HG03469 (cell line): Measurements from ENCODE around the gene PPP1R1C.
"Not testable (repeated sequence)": the region's sequence is repeated elsewhere in the genome, so short reads cannot be mapped to it uniquely, and the experiment has no call there.

Source experiments
- ATAC-seq: cut with Tn5 transposase; IDR thresholded peaks from one replicate; pipeline ENCODE4 v1.9.1; 2021; ENCODE audit warnings: mild to moderate bottlenecking, moderate library complexity, moderate number of reproducible peaks; ENCODE audit not compliant: unreplicated experiment

Gene PPP1R1C

DNA sequence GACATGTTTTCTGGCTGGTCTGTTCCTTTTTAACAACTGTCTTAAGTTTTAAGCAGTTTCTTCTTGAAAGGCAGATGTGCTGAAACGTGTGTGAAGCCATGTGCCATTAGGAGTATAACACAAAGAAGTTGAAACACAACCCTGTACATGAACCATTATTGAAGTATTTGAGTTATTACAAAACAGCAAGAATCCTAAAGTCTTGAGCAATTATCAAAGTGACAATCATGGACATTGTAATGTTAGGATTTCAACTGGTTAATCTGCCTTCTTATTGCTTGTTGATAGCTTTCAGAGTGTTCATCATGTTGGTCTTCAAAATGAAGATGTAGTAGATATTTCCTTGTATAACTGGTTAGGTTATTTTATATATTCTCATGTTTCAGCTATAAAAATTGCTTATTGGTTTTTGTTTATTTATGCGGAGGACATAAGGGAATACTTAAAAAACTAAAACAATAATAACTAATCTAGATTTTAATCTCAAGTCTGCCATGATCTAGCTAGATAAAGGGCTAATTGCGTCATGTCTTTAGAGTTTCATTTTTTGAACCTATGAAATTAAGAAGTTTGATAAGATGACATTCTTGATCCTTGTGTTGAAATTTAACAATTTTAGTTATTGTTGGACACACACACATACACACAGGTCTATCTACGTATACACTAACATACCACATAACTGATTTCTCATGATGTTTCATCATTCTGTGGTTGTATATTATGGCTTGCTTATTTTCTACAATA is 21.1 kb downstream of the PPP1R1C start:
- ATAC-seq = no peak

DNA sequence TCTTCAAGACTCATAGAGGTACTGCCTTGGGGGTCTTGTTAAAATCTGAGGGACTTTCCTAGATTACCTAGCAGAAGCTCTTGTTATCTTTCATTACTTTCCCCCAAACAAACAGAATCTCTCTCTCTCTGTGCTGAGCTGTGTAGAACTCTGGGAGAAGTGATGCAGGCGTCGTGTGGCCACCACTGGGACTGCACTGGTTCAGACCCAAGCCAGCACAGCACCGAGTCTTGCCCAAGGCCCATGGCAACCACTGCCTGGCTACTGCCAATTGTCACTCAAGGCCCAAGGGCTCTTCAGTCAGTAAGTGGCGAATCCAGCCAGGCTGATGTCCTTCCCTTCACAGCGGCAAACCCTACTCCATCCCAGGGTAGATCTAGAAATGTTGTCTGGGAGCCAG is 28.6 kb downstream of the PPP1R1C start:
- no peak for ATAC-seq

DNA sequence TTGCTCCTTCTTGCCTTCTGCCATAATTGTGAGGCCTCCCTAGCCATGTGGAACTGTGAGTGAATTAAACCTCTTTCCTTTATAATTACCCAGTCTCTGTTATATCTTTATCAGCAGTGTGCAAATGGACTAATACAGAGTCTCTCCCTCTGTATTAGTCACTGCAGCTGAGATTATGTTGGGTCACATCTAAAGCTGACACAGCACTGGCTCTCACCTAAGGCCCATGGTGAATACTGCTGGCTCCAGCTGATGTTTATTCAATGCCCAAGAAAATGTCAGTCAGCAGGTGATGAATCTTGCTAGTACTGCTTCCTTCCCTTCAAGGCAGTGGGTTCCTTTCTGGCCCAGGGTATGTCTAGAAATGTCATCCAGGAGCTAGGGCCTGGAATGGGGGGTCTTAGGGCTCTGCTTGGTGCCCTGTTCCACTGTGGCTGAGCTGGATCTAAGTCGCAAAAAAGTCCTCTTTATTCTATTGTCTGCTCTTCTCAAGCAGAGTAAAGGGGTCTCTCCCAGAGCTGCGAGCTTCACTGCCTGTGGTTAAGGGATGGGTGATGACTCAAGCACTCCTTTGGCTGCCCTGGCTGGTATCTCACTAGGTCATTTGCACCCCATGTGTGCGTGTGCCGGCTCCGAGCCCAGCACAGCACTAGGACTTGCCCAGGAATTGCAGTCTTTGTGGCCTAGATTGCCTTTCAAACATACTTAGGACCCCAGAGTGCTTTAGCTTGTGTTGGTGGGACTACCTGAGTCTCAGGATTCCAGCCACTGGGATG is 29.9 kb downstream of the PPP1R1C start:
- ATAC-seq = no peak

DNA sequence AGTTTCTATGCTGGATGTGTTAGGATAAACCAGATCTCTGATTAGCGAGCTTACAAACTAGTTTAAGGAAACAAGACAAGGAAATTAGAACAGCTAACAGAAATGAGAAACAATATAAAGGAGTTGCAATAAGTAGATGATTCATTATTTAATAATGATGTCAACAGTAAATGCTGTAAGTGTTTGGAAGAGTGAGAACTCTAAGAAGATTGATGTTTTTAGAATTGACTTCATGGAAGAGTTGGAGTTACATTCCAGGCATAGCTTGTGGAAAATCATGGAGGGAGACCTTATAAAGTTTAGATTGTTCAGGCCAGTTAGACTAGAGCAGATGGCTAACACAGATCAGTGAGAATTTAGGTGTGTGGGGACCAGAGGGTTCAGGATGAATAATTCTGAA is 32.6 kb downstream of the PPP1R1C start:
- no peak for ATAC-seq

DNA sequence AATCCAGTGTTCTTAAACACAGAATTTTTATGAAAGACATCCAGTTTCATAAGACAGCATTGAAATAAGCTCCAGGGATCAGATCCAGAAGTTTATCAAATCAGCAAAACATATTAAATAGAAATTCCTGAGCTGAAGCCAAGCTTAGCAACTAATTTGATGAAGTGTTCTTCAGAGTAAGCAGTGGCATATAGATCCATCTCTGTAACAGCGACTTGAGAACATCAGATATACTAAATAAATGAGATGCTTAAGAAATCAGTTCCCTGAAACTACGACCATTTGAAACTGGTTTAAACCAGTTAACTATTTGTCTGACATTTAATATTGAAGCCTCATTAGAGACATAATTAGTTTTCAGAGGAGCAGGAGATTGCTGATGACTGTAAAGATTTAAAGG is 34.1 kb downstream of the PPP1R1C start:
- no peak for ATAC-seq

DNA sequence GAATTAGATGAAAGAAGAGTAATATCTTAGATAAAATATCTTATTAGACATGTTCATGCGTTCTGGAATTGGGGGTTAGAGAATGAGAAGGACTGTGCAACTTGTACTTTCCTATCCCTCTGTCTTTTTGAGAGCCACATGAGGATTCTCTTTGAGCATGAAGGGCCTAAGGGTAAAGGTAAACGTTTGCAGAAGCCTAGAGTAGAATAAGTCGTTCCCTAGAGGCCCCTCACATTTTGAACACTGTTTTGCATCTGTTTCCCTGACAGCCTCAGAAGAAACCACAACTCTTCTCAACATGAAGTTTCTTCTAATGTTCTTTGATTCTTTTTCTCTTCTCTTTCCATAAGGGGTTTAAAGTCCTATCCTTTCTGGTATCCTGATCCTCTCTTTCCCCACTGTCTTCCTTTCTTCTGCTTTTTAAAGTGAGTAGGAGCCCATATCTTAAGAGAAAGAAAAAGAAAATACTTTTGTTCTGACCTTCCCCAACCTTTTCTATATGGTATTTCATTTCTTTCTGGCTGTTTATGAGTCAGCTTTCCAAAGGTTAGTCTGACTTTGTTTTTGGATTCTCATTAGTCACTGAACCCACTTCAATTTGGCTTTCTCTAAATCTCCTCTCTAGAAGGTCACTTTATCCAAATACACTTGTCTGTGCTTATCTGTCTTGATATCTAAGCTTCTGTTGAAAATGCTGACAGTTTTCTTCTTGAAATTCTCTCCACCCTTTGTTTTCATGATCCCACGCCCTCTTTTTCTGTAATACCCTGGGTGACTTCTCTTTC is 34.8 kb downstream of the PPP1R1C start:
- ATAC-seq = no peak

DNA sequence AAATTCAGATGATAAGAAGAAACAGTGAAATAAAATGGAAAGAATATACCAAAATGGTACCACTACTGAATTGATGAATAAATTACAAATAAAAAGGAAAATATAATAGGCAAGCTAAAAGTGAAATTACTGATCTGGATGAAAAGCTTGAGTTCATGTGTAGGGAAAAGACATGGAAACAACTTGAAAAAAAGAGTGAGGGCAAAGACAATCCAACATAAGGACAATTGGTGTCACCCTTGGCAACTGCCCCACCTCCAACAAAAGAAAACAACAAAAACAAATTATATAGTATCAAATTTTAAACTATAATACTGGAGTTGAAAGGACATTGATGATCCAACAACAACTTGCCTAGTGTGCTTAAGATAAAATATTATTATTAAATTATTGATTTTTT is 37.6 kb downstream of the PPP1R1C start:
- ATAC-seq = no peak

DNA sequence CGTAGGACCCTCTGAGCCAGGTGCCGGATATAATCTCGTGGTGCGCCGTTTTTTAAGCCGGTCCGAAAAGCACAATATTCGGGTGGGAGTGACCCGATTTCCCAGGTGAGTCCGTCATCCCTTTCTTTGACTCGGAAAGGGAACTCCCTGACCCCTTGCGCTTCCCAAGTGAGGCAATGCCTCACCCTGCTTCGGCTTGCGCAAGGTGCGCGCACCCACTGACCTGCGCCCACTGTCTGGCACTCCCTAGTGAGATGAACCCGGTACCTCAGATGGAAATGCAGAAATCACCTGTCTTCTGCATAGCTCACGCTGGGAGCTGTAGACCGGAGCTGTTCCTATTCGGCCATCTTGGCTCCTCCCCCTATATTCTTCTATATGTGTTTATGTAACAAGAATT is 45.2 kb downstream of the PPP1R1C start:
- ATAC-seq = not testable (repeated sequence)

DNA sequence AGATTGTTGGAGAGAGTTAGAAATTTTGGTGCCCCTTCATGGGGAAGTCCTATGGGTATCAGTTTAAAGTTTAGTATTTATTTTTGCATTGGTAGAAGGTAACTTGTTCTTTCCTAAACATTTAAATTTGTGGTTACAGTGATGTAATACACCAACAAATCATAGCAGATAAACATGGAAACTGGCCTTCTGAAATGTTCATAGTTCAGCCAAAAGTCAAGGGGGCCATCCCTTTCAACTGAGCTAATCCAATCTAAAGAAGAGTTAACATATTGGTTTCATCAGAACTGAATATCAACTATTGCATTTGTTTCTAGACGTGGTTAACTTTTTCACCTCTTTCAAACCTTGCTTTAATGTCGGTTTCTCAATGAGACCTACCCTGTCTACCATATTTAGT is 46.3 kb downstream of the PPP1R1C start:
- ATAC-seq = no peak

DNA sequence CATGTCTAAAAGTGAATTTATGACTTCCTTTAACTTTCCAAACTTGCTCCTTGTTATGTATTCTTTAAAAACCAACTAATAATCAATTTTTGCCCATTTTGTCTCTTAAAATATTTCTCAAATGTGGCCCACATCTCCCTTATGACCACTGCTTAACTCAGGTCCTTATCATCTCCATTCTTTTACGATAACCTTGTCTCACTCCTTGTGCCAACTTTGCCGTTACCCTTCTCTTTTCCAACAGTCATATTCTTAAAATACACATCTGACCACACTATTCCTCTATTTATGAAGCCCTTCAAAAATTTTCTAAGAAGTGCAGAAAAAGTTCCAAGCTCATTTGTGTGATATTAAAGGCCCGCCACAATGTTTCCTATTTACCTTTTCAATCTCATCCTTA is 47.8 kb downstream of the PPP1R1C start:
- ATAC-seq = no peak

DNA sequence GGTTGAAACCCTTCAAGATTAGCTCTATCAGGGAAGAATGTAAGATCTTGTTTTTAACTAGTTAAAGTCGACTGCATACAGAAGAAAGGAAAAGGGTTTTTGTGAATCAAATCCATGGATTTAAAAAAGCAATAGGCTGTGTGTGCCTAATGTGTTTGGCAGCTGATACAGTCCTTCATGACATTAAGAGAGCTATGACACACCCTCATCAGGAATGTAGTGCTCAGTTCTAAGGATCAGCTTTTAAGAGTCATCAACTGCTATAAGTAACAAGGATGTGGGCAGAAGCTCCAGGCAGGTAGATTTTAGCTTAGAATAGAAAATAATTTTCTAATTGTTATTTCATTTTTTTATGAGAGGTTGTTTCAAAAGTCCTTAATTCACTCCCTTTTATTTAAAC is 52.9 kb downstream of the PPP1R1C start:
- no peak for ATAC-seq

DNA sequence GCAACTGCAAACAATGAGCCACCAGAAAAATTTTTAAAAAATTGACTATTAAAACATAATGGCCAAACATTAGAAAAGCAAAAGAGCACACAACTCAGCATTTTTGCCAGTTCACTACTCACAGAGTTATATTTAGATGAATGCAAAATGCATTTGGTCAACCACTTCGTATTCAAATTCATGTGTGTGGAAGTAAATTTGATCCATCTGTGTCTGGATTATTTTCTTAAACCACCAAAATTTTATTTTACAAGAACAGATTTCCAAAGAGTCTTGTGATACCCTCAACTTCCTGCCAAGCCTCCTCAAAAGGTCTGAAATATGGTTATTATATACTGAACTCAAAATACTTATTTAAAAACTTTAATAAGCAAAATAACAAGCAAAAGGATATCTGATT is 57.4 kb downstream of the PPP1R1C start:
- ATAC-seq = no peak

DNA sequence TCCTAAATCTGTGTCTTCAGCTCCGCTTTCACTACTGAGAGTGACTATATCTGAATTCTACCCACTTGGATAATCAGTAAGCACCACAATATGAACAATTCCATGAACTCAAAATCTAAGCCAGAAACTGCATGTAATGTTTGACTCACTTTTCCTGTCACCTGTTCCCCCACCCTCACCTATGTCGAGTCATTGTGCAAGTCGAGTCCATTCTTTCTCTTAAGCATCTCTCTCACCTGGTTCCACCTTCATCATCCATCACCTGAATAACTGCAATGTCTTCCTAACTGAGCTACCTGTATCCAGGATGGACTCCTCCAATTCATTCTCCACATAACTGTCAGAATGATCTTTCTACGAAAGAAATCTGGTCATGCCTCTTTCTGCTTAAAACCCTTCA is 58.2 kb downstream of the PPP1R1C start:
- no peak for ATAC-seq

DNA sequence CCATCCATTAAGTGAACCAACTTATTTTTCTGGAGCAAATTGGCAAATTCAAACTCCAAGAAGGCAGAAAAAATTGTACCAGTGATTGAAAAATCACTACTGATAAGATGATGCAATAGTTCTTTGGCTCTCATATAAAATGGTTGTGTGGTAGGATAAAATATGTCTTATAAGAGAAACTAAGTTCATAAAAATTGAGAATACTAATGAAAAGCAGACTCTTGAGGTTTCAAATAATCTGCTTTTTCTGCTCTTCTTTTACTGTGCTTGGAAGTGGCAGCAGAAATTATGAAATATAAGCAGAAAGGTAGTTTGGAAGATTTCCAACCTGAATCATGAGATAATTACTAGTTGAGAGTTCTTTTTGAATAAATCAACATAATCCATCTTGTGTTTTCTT is 61.9 kb downstream of the PPP1R1C start:
- no peak for ATAC-seq

DNA sequence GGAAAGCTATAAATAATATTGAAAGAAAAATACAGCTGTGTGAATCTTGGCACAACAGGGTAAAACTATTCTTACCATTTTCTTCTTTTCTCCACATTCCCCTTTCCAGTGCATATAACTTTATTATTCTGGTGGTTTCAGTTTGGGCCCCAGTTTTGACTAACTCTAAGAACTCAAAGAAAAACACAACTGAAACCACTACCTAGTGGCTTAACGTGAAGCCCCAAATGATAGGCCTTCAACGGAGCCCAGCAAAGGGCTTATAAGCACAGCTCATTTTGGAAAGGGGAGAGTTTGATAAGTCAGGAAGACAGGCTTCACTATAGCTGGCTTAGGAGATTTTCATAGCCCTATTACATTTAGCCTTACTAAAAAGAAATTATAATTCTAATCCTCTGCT is 62.4 kb downstream of the PPP1R1C start:
- no peak for ATAC-seq

DNA sequence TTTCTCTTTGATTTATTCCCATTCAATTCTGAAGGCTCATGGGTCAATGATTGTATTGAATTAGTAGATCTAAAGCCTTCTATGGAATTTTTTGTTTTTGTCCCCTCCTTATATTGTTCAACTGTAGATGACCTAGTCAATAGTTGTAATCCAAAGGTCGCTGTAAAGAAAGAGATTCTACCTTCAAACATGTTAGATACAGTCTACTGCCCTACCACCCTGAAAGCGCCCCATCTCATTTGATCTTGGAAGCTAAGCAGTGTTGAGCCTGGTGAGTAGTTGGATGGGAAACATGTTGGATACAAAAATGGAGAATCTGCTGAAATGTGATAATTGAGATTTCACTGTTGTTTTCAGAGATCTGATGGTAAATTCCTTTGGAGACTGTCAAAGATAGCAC is 63.0 kb downstream of the PPP1R1C start:
- no peak for ATAC-seq

DNA sequence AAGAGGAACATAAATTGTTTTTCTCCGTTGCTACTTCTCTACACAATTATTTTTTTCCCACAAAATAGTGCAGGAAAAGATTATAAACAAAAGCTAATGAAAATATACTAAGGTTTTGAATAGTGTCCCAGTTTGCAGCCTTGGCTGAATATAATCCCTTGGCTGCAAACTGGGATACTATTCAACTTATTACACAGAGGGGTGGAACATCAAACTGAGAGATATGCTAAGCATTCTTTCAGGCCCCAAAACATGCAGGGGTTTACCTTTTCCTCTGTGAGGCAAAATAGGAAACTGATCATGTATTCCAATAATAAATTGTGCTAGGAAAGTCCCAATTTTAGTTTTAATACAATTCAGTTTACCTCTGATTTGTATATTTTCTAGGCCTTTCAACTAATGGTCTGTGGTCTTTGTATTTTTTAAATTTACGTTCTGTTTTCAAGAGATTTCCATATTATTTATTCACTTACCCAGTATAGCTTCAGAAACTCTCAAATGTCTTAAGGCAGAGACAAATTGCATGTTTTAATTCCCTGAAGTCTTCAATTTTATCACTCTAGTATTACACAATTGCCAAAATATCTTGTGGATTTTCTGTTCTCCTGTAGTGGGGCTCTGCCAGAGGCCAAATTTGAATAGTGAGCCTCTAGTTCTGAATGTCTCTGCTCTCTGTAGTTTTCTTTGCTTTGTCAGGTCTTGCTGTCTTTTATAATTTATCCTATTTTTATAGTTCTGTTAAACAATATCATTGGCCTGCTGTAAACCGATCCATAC is 63.9 kb downstream of the PPP1R1C start:
- ATAC-seq = no peak

DNA sequence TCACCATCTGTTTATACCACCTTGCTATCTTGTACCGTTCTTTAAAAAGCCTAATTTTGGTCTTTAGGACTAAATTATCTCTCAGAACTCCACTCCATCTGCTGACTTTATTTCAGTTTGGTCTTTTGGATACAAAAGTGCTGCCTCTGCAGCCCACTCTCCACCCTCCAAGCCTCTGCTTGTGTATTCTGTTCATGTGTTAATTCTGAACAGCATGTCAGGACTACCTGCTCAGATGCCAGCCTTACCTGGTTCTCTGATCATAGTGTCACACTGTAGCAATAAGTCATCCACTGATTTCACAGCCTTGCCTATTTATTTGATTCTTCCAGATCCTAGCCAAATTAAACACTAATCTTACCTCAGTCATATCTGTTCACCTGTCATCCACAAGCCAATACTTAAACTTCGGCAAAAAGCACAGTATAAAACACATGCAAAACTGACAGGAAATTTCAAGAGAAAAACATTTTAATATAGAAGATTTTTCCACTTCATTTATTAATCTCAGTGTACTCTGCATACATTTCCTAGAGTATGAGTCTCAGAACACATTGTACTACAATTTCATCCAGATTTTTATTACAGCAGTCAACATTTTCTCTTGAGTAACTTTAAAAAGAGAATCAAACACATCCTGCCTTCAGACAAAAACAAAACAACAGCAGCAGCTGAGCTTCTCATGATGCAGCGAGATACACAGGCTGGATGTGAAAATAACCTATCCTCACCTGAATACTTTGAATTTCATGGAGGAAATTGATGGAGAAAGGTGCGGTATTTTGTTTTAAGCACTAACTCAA is 64.9 kb downstream of the PPP1R1C start:
- no peak for ATAC-seq

DNA sequence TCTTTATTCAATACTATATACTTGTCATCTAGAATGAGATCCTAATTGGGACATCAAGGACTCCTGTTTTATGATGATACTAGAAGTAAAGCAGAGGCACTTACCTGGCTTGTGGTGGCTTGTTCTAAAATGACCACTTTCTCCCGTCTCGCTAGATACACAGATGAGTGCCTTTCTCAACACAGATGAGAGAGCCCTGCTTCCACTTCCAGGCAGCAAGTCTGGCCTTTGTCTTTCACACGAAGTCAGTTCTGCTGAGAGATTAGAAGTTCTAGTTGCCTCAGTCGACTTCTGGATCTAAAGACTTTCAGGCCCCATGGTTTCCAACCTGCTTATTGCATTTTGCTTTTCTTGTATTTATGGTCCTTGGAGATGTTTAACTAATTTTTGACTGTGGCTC is 70.3 kb downstream of the PPP1R1C start:
- no peak for ATAC-seq

DNA sequence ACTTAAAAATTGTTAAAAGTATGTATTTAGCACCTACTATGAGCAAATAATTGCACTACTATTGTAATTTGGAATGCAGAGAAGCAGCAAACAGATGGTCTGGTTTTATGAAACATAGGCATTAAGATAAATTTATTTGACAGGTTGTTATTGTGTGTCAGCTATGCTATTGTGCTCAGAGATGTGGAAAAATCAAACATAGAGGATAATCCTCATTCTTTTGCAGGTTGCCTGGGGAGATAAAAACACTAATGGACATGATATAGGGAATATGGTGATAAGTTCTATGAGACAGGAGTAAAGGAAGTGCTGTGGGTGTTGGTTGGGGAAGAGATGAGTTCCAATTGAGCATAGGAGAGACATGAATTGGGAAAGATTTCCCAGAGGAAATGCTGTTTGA is 71.3 kb downstream of the PPP1R1C start:
- ATAC-seq = no peak
